Testis (tissue), 2 donors: Measurements from ENCODE around the gene CLOCK.

Source experiments
- POLR2A ChIP-seq: fragments of 450-650 bp; IDR thresholded peaks from one replicate; pipeline ENCODE4 v1.6.1; 2017; ENCODE audit warnings: antibody characterized with exemption, mild to moderate bottlenecking, moderate library complexity
- TF ChIP-seq, protein P1 (sequence below), 3 experiments: fragments of 450-650 bp in 2 of 3; fragments of 200-600 bp in 1 of 3; sonication (generic) in 1 of 3; IDR thresholded peaks; one replicate each; pipeline ENCODE4 v1.5.1; 2016 to 2019; ENCODE audit warnings: antibody characterized with exemption in 3 of 3, mild to moderate bottlenecking in 2 of 3, moderate library complexity in 1 of 3

DNA sequence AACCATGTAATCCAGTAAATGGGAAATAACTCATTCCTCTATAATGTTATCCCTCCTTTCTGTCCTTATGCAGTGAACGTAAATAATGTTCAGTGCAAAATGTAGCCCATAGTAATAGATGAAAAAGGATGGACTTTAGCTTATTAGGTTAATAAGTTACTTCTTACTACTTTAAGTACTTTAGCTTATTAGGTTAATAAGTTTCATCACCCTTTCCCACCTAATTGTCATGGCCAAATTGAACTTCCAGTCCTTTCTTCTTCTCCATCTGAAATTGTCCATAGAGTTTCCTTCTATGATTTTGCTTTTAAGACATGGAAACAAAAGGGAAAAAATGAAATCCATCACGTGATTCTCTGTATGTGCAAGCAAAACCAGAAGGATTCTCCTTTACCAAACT is 166.1 kb downstream of the CLOCK start:
- TF ChIP-seq, protein P1, sequence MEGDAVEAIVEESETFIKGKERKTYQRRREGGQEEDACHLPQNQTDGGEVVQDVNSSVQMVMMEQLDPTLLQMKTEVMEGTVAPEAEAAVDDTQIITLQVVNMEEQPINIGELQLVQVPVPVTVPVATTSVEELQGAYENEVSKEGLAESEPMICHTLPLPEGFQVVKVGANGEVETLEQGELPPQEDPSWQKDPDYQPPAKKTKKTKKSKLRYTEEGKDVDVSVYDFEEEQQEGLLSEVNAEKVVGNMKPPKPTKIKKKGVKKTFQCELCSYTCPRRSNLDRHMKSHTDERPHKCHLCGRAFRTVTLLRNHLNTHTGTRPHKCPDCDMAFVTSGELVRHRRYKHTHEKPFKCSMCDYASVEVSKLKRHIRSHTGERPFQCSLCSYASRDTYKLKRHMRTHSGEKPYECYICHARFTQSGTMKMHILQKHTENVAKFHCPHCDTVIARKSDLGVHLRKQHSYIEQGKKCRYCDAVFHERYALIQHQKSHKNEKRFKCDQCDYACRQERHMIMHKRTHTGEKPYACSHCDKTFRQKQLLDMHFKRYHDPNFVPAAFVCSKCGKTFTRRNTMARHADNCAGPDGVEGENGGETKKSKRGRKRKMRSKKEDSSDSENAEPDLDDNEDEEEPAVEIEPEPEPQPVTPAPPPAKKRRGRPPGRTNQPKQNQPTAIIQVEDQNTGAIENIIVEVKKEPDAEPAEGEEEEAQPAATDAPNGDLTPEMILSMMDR (IDR thresholded peaks at IDR 0.05): no peak
- no peak for TF ChIP-seq POLR2A
